Activated T-helper 2 cell treated with anti-CD3 and anti-CD28 coated beads, Interferon-gamma antibody, Interleukin-2, Interleukin-4, amounts not matched to agents 10 μg/mL and 5 μg/mL and 100 μg/mL, durations not matched to agents 14 hours and 24 hours and 36 hours (primary cell): Measurements from ENCODE around the gene KLK4. TPM values are rescaled to one million over a fixed set of nuclear protein-coding genes. Genes with fewer than 3 reads are reported as not detected.

Experiments
- DNase-seq: peaks from one replicate; pipeline ENCODE4 v3.0.0; 2021; ENCODE audit warnings: low spot score
- H3K27ac Mint-ChIP-seq: one replicate; pipeline ENCODE4 v1.8.0; 2021; ENCODE audit warnings: mixed read lengths
- H3K27me3 Mint-ChIP-seq: one replicate; pipeline ENCODE4 v1.8.0; 2021; ENCODE audit warnings: low read depth, mixed read lengths
- H3K36me3 Mint-ChIP-seq: one replicate; pipeline ENCODE4 v1.8.0; 2021; ENCODE audit warnings: low read depth, mixed read lengths
- H3K4me1 Mint-ChIP-seq: one replicate; pipeline ENCODE4 v1.8.0; 2021; ENCODE audit warnings: low read depth, mixed read lengths
- H3K4me3 Mint-ChIP-seq: one replicate; pipeline ENCODE4 v1.8.0; 2021; ENCODE audit warnings: low read depth, mild to moderate bottlenecking, moderate library complexity, mixed read lengths
- H3K9me3 Mint-ChIP-seq: one replicate; pipeline ENCODE4 v1.8.0; 2021; ENCODE audit warnings: mixed read lengths
- intact Hi-C: fragments of 100-400 bp; cut with micrococcal nuclease; formaldehyde crosslinking; loops from one replicate; pipeline ENCODE4 v1.15.1; 2023
- total RNA-seq: library from RNA; stranded (reverse); gene quantifications from 2 replicates; pipeline ENCODE4 v1.2.3, GENCODE V29; 2022

The KLK4 gene
- total RNA-seq, 1 donor from 2014 or later = not detected

DNA sequence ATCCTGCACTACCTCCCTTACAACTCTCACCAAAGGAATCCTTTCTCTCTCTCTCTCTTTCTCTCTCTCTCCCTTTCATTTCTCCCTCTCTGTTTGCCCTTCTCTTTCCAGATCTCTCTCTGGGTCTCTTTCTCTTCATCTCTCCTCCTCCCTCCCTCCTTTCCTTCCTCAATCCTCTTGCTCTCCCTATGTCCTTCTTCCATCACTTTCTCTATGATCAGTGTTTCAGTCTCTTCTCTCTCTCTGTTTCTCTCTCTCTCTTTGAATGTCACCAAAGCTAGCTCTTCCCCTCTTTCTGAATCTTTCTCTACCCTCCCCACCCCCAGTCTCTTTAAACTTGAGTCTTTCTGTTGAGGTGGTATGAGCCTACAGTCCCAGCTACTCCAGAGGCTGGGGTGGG, 19.8 kb upstream of the KLK4 start:
- Mint-ChIP-seq H3K27ac (no peak overlapping the region), H3K27me3 (peaks cover 15% of the 10 kb centered on the region), H3K4me1 (peaks cover 3% of the 10 kb centered on the region), H3K36me3 (no peaks in the 10 kb centered on the region), H3K9me3 (no peaks in the 10 kb centered on the region), H3K4me3 (no peak overlapping the region)
- intact Hi-C loops = loop anchor here (5.0 kb wide), 1 partner anchor 161 kb away; no protein-coding TSS in a partner anchor
- DNase-seq = no peak

DNA sequence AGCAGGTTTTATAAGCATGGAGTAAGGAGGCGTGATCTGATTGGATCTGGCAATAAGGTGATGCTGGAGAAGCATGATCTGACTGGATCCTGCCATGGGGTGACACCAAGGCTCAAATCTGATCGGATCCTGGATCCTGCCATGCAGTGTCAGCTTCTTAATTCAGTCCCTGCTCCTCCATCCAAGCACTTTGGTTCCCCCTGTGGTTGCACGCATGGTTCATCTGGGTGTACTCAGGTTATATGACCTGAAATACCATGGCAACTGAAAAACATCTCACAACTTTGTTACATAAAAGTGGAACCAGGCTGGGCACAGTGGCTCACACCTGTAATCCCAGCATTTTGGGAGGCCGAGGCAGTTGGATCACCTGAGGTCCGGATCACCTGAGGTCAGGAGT, 17.6 kb upstream of the KLK4 start:
- H3K9me3 Mint-ChIP-seq = no peaks in the 10 kb centered on the region
- no peaks in the 10 kb centered on the region for H3K36me3 Mint-ChIP-seq
- peaks cover 21% of the 10 kb centered on the region for H3K27me3 Mint-ChIP-seq
- H3K4me3 Mint-ChIP-seq = no peak overlapping the region
- H3K4me1 Mint-ChIP-seq = peaks cover 3% of the 10 kb centered on the region
- no peak overlapping the region for H3K27ac Mint-ChIP-seq
- DNase-seq = no peak
- intact Hi-C loops = loop anchor here (10.0 kb wide), 2 partner anchors 94 to 144 kb away; partner anchors contain the start of gene KLK15

DNA sequence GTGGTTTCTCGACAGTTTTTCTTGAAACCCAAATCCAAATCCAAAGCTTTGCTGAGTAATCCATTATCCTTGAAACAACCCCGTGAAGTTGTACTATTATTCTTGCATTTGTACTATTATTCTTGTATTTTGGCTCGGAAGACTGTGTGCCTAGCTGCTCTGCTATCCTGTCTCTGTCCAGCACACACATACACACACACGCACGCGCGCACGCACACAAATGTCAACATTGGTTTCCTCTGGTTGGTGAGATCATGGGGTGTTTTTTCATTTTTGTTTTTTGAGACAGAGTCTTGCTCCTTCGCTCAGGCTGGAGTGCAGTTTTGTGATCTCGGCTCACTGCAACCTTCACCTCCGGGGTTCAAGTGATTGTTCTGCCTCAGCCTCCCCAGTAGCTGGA, 14.9 kb upstream of the KLK4 start:
- intact Hi-C loops = loop anchor here (10.0 kb wide), 2 partner anchors 91 to 141 kb away; partner anchors contain the start of gene KLK15
- Mint-ChIP-seq H3K9me3 (no peaks in the 10 kb centered on the region), H3K27me3 (peaks cover 24% of the 10 kb centered on the region), H3K4me3 (no peak overlapping the region), H3K27ac (no peak overlapping the region), H3K4me1 (peaks cover 11% of the 10 kb centered on the region), H3K36me3 (no peaks in the 10 kb centered on the region)
- DNase-seq = no peak

DNA sequence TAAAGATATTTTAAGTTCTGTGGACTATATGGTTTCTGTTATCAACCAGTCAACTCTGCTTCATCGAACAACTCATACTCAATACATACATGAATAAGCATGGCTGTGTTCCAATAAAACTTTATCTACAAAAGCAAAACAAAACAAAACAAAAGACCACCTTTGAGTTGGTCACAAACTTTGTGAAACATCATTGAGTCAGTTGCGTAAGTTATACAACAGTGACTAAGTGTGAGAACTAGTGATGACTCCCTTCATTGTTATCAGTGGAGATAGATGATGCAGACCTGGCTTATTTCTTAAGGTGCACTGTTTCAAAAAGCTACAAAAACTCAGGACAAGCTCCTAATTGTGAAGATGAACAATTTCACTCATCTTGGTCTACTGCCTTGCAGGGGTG, 14.5 kb upstream of the KLK4 start:
- no peak overlapping the region for H3K27ac Mint-ChIP-seq
- H3K27me3 Mint-ChIP-seq = peaks cover 21% of the 10 kb centered on the region
- H3K36me3 Mint-ChIP-seq = no peaks in the 10 kb centered on the region
- H3K9me3 Mint-ChIP-seq = no peaks in the 10 kb centered on the region
- no peak overlapping the region for H3K4me3 Mint-ChIP-seq
- DNase-seq = no peak
- H3K4me1 Mint-ChIP-seq = peaks cover 11% of the 10 kb centered on the region
- intact Hi-C loops = loop anchor here (10.0 kb wide), 2 partner anchors 91 to 141 kb away; partner anchors contain the start of gene KLK15

DNA sequence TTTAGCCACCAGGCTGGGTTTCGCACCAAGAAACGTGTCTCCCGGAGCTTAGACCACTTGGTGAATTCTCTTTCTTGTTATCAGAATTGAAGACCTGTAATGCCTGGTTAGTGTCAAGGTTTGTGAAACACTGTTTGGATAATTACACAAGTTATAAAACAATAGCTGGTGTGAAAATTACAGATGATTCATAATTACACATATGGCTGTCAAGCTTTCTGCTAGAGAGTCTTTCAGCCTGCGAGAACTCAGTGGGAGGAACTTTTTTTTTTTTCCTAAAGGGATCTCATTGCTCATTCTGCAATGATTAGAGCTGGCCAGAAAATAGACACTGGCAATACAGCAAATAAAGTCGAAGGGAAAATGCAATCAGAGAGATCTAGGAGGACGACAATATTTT, 13.4 kb upstream of the KLK4 start:
- peaks cover 8% of the 10 kb centered on the region for H3K4me1 Mint-ChIP-seq
- H3K36me3 Mint-ChIP-seq = no peaks in the 10 kb centered on the region
- H3K27me3 Mint-ChIP-seq = peaks cover 21% of the 10 kb centered on the region
- DNase-seq = no peak
- no peak overlapping the region for H3K4me3 Mint-ChIP-seq
- no peak overlapping the region for H3K27ac Mint-ChIP-seq
- intact Hi-C loops = loop anchor here (10.0 kb wide), 2 partner anchors 90 to 140 kb away; partner anchors contain the start of gene KLK15
- H3K9me3 Mint-ChIP-seq = no peaks in the 10 kb centered on the region

DNA sequence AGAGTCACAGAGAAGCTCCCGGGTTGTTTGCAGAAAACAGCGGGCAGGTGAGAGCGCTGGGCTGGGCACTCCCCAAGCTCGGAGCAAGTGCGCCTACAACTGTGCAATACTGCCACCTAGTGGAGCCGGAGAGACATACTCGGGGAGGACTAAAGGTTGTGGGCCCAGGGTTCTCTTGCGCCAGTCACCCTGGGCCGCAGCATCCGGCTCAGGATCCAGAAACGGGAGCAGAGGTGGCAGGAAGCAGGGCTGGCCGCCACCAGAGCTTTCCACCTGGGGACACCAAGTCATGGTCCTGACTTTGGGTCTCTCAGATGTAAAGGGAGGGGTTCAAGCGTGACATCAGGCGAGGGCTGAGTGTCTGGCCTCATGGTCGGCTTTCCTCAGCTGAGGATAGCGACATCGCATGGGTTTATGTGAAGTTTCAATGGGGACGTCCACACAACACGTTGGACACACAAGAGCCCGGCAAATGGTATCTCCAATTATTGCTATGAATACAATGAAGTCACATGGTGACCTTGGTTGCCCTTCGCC, 11.2 kb upstream of the KLK4 start:
- Mint-ChIP-seq H3K9me3 (no peaks in the 10 kb centered on the region), H3K36me3 (no peaks in the 10 kb centered on the region), H3K27me3 (peaks cover 26% of the 10 kb centered on the region), H3K4me1 (peaks cover 8% of the 10 kb centered on the region), H3K4me3 (no peak overlapping the region), H3K27ac (no peak overlapping the region)
- peak; percentile 70 for DNase-seq
- intact Hi-C loops = loop anchor here (1.0 to 10.0 kb wide), 5 partner anchors 16 to 385 kb away; partner anchors contain the start of gene KLK15

DNA sequence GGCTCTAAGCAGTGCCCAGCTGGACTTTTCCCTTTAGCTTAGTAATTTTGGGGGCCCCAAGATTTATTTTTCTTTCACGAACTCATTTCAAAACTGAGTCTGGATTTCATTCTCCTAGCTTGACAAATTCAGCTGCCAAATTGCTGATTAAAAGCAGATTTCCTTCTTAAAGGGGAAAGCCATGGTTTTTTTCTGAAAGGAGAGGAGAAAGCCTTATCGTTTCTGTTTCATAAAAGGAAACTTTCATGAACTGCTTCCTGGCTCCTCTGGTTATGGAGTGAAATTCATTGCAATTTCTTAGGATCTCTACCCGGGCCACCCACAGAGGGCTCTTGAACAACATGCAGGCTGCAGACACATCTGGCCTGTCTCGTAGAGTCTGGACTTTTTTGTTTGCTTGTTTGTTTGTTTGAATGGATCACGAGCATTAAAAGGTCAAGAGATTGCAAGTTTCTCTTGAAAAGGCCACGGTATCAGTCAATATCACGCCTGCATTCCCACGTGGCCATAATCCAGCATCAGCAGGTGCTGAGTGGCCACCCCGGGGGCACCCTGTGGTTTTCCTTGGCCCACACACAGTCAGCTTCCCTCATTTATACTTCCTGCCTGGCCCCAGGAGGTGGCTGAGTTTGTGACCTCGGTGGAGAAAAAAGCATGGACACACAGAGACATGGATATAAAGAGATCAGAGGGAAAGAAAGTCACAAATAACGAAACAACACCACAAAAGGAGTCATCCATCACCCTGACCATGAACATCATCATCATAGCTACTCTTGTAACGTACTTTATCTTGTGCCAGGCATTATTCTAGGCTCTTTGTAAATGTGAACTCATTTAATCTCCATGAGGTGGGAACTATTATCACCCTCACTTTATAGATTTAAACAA, 10.5 kb upstream of the KLK4 start:
- Mint-ChIP-seq H3K36me3 (no peaks in the 10 kb centered on the region), H3K4me3 (no peak overlapping the region), H3K9me3 (no peaks in the 10 kb centered on the region), H3K4me1 (peaks cover 8% of the 10 kb centered on the region), H3K27ac (no peak overlapping the region), H3K27me3 (peaks cover 26% of the 10 kb centered on the region)
- intact Hi-C loops = loop anchor here (1.0 to 10.0 kb wide), 5 partner anchors 15 to 384 kb away; partner anchors contain the start of gene KLK15
- no peak for DNase-seq

DNA sequence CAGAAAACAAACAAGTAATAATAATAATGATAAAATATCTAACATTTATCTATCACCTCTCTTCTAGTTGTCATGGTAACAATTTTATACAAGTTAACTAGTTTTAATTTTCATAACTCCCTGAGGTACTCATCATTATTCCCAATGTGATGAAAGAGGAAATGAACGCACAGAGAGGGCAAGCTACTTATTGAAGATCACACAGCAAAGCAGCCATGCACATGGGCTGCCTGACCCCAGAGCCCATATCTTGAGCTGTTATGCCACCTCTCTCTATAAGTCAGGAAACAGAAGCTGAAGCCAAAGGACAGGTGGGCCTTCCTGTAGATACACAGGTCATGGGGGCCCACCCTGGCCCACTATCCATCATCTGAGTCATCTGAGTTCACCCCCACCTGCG, 4.9 kb upstream of the KLK4 start:
- H3K4me1 Mint-ChIP-seq = no peaks in the 10 kb centered on the region
- intact Hi-C loops = no loop called here
- no peak overlapping the region for H3K4me3 Mint-ChIP-seq
- no peak overlapping the region for H3K27ac Mint-ChIP-seq
- peaks cover 12% of the 10 kb centered on the region for H3K27me3 Mint-ChIP-seq
- no peaks in the 10 kb centered on the region for H3K9me3 Mint-ChIP-seq
- DNase-seq = no peak
- no peaks in the 10 kb centered on the region for H3K36me3 Mint-ChIP-seq

DNA sequence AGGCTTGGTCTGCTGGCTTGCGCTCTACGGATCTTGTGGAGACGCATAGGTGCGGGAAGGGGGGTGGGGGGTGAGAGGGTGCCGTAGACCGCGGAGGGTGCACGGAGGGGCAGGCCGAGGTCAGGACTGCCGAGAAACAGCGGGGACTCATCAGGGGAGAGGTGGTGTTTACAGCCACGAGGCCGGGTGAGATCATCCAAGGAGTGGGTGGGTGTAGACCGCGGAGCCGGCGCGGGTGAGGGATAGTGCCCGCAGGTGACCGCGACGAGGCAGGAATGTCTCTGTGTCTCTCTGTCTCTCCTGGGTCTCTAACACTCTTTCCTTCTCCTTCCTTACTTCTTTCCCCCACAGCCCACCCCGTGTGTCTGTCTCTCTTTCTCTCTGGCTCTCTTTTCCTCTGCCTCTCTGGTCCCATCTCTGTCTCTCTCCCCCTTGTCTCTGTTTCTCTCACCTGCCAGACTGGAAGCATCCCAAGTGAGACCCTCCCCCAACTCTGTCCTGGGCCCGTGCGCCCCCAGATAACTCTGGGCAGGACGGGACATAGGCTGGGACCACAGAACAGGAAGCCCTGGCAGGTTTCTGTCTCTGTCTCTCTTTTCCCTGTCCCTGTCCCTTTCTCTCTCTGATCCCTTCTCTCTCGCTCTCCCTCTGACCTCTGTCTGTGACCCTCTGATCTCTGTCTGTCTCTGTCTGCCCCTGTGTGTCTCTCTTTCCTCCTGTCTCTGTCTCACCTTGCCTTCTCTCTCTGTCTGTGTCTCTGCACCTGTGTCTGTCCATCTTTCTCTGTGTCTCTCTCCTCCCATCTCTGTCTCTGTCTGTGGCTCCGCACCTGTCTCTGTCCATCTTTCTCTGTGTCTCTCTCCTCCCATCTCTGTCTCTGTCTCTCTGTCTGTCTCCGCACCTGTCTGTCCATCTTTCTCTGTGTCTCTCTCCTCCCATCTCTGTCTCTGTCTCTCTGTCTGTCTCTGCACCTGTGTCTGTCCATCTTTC, 1.8 kb upstream of the KLK4 start:
- intact Hi-C loops = no loop called here
- no peak for DNase-seq
- Mint-ChIP-seq H3K36me3 (no peaks in the 10 kb centered on the region), H3K27me3 (peaks cover 29% of the 10 kb centered on the region), H3K9me3 (no peaks in the 10 kb centered on the region), H3K4me1 (peaks cover 4% of the 10 kb centered on the region), H3K4me3 (no peak overlapping the region), H3K27ac (no peak overlapping the region)

DNA sequence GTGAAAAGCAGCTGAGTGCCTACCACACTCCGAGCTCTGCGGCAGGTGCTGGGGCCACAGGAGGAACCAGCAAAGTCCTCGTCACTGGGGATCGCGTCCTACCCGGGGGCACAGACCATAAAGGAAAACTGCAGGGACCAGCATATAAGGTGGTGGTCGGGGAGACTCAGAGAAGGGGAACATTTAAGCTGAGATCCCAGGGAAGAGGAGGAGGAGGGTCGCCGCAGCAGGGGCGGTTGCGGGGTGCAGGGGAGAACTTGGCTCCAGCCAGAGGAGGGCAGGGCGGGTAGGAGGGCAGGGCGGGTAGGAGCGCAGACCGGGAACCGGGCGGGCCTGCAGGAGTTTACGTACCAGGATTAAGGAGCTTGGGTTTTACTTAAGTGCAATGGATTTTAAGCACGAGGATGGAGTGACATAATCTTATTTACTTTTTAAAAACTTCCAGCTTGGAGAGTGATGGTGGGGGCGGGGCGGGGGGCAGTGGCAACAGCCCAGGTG, 956 bp upstream of the KLK4 start:
- Mint-ChIP-seq H3K9me3 (no peaks in the 10 kb centered on the region), H3K4me3 (no peak overlapping the region), H3K27me3 (peaks cover 32% of the 10 kb centered on the region), H3K36me3 (no peaks in the 10 kb centered on the region), H3K27ac (no peak overlapping the region), H3K4me1 (peaks cover 4% of the 10 kb centered on the region)
- DNase-seq = no peak
- intact Hi-C loops = no loop called here

DNA sequence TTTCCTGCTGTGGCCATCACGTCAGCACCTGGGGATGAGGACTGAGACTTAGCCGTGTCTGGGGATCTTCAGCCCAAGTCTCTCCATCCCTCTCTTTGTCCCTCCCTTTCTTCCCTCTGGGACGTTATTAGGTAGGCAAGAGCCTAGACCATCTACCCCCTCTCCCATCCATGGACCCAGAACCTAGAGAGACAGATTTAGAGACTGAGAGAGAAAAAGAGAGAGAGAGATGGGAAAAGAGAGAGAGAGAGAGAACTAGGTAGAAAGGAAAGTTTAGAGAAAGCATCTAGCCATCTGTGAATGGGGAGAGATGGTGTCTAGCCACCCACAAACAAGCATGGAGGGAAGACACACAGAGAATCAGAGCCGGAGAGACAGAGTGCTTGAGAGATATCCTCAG, 473 bp downstream of the KLK4 start:
- no peak overlapping the region for H3K27ac Mint-ChIP-seq
- DNase-seq = no peak
- no peaks in the 10 kb centered on the region for H3K9me3 Mint-ChIP-seq
- H3K4me1 Mint-ChIP-seq = peaks cover 4% of the 10 kb centered on the region
- peaks cover 36% of the 10 kb centered on the region for H3K27me3 Mint-ChIP-seq
- H3K4me3 Mint-ChIP-seq = no peak overlapping the region
- H3K36me3 Mint-ChIP-seq = no peaks in the 10 kb centered on the region
- intact Hi-C loops = no loop called here
